LNCaP clone FGC (cell line): ENCODE results near the gene PANK4.

Experiments used
- DNase-seq: peaks from one replicate; pipeline ENCODE4 v3.0.0-alpha.2; 2011; ENCODE audit warnings: low read depth
- H3K4me3 ChIP-seq: 2 replicates; pipeline ENCODE4 v1.5.1; 2011; ENCODE audit warnings: mild to moderate bottlenecking, low read depth, low read length, control low read depth
- TF ChIP-seq, protein P1 (sequence below): IDR thresholded peaks from 2 replicates; pipeline ENCODE4 v1.5.1; 2012; ENCODE audit warnings: mild to moderate bottlenecking; ENCODE audit not compliant: control insufficient read depth, insufficient read depth; ENCODE audit errors: extremely low read depth

The PANK4 gene

GRCh38 chr1:2520206-2520605 is 6.2 kb downstream of the PANK4 start:
- H3K4me3 ChIP-seq: no peak overlapping the region

DNA sequence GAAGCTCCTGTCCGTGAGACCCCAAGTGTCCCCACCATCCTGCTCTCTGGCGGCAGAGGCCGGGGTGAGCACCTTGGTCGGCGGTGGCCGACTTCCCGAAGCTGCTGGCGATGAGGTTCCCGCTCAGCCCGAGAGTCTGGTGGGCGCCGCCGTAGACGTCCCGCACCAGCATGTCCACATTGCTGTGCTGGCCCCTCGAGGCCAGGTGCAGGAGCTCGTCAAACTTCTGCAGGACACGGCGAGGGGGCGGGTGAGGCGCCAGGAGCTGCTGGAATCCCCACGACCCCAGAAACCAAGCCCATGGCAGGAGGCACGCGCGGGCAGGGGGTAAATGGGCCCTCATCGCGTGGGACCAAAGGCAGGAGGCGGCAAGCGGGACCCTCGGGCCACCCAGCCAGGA is 6.7 kb downstream of the PANK4 start:
- TF ChIP-seq, protein P1, sequence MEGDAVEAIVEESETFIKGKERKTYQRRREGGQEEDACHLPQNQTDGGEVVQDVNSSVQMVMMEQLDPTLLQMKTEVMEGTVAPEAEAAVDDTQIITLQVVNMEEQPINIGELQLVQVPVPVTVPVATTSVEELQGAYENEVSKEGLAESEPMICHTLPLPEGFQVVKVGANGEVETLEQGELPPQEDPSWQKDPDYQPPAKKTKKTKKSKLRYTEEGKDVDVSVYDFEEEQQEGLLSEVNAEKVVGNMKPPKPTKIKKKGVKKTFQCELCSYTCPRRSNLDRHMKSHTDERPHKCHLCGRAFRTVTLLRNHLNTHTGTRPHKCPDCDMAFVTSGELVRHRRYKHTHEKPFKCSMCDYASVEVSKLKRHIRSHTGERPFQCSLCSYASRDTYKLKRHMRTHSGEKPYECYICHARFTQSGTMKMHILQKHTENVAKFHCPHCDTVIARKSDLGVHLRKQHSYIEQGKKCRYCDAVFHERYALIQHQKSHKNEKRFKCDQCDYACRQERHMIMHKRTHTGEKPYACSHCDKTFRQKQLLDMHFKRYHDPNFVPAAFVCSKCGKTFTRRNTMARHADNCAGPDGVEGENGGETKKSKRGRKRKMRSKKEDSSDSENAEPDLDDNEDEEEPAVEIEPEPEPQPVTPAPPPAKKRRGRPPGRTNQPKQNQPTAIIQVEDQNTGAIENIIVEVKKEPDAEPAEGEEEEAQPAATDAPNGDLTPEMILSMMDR: no peak
- DNase-seq: no peak
- no peak overlapping the region for H3K4me3 ChIP-seq

More at GRCh38 chr1:2520206-2520605, 6.2 kb downstream of the PANK4 start:
- DNase-seq: no peak
- TF ChIP-seq, protein P1: no peak

GRCh38 chr1:2519029-2519685 is 7.2 kb downstream of the PANK4 start:
- DNase-seq: no peak
- TF ChIP-seq, protein P1: no peak
- no peak overlapping the region for H3K4me3 ChIP-seq

DNA sequence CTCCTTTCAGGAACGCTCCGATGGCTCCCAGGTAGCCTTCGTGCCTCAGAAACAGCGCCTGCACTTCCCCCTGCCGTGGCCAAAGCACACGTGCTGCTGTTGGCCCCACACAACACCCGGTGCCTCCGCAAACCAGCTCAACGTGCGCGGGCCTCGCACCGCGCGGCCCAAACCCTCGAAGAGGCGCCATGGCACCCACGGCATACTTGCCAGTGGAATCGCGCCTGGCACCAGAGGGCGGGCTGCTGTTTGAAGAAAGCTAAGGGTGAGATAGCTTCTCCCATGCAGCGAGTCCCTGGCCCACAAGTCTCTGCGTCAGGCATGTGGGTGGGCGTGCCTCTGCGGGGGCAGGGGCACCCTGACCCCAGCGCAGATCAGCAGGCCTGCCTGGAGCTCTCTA is 7.9 kb downstream of the PANK4 start:
- TF ChIP-seq, protein P1: no peak

DNA sequence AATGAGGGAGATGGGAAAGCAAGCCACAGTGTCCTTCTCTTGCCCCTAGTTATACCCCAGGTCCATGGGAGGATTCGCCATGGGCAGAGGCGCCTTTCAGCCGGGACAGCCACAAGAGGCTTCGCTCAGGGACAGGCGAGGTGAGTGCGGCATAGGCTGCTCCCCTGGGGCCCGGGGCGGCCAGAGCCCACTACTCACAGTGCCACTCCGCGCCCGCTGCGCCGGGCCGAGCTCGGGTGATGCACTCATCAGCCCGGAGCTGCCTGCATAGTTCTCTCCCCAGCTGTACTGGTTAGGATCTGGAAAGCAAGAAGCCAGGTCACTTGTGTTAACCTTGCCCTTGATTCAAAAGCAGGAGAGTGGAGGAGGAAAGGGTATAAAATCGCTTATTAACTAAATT is 8.4 kb downstream of the PANK4 start:
- H3K4me3 ChIP-seq: no peak overlapping the region
- DNase-seq: no peak
- TF ChIP-seq, protein P1: no peak

More for the DNA sequence above, 7.9 kb downstream of the PANK4 start:
- DNase-seq: no peak
- H3K4me3 ChIP-seq: no peak overlapping the region

DNA sequence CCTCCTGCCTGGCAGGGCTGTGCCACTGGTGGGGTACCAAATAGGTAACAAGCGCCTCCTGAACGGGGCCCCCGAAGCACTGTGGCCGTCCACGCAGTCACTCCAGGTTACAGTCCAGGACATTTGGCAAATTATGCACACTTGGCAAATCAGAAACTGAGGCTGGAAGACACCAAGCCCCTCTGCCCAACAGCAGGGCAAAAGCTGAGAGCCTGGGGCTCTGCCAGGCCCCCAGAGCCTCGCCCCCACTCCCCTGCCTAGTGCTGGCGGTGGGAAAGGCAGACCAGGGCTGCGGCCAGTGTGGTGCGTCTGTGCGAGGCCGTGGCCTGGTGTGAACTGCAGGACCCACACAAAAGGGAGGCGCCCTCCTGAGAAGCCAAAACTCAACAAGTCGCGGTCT is 9.4 kb downstream of the PANK4 start:
- TF ChIP-seq, protein P1: no peak
- no peak for DNase-seq

GRCh38 chr1:2516124-2516523 is 10.3 kb downstream of the PANK4 start:
- H3K4me3 ChIP-seq: no peak overlapping the region
- TF ChIP-seq, protein P1: no peak
- DNase-seq: no peak

More for the DNA sequence above, 9.4 kb downstream of the PANK4 start:
- H3K4me3 ChIP-seq: no peak overlapping the region
